Transverse colon (tissue), 4 donors: ENCODE results near the gene PLD3.
A peak's percentile ranks its signal among the peaks of the same experiment; 100 is the strongest.

Experiments used
- POLR2AphosphoS5 ChIP-seq, 3 donors: sonication (generic); formaldehyde crosslinking; IDR thresholded peaks; one replicate each; pipeline ENCODE4 v1.6.1; 2016; ENCODE audit warnings: antibody characterized with exemption in 3 of 3
- TF ChIP-seq, protein P1 (sequence below), 5 experiments: fragments of 200-600 bp in 3 of 5; fragments of 450-650 bp in 2 of 5; sonication (generic) in 3 of 5; IDR thresholded peaks; 1 replicate in 2 of 5; 2 replicates in 3 of 5; pipeline ENCODE4 v1.5.1; 2016 to 2017; ENCODE audit warnings: antibody characterized with exemption in 5 of 5, inconsistent platforms in 3 of 5, mild to moderate bottlenecking in 2 of 5, moderate library complexity in 1 of 5

DNA sequence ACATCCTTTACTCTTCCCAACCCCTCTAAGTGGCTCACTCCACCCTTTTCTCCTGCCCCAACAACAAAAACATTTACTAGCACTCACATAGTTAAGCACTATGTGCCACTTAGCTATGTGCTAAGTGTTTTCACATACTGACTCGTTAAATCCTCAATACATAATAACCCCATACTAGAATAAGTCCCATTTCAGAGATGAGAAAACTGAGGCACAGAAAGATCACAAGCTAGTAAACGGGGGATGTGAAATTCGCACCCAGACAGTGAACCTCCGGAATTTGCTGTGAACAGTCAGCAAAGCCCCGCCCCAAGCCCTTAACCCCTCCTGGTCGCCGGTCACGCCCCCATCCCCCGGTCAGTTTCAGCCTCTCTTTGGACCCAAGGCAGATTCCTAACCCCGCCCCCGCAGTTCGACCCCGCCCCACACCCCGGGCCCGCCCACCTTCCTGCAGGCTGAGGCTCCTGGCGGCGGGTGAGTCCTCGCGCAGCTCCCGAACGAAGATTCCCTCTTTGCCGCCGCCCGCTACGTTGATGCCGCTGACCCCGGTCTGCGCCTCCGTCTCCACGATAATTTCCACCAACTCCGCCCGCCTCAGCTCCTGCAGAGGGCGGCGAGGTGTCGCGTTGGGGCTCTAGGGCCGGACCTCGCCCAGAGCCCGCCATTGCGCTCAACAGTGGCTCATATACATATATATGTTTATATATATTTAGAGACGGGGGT lies 54.9 kb downstream of the PLD3 start:
- TF ChIP-seq, protein P1, sequence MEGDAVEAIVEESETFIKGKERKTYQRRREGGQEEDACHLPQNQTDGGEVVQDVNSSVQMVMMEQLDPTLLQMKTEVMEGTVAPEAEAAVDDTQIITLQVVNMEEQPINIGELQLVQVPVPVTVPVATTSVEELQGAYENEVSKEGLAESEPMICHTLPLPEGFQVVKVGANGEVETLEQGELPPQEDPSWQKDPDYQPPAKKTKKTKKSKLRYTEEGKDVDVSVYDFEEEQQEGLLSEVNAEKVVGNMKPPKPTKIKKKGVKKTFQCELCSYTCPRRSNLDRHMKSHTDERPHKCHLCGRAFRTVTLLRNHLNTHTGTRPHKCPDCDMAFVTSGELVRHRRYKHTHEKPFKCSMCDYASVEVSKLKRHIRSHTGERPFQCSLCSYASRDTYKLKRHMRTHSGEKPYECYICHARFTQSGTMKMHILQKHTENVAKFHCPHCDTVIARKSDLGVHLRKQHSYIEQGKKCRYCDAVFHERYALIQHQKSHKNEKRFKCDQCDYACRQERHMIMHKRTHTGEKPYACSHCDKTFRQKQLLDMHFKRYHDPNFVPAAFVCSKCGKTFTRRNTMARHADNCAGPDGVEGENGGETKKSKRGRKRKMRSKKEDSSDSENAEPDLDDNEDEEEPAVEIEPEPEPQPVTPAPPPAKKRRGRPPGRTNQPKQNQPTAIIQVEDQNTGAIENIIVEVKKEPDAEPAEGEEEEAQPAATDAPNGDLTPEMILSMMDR (IDR thresholded peaks at IDR 0.05): peak in 2 of 5 experiments; percentile 8 to 20
- TF ChIP-seq POLR2AphosphoS5 (IDR thresholded peaks at IDR 0.05): peak; percentile 53 to 65 (median 59)
